HG03442 (cell line): ENCODE data around the gene WDR7.

Experiments
- ATAC-seq: cut with Tn5 transposase; IDR thresholded peaks from one replicate; pipeline ENCODE4 v1.9.1; 2021; ENCODE audit warnings: mild to moderate bottlenecking, moderate library complexity; ENCODE audit not compliant: unreplicated experiment

Gene WDR7

DNA sequence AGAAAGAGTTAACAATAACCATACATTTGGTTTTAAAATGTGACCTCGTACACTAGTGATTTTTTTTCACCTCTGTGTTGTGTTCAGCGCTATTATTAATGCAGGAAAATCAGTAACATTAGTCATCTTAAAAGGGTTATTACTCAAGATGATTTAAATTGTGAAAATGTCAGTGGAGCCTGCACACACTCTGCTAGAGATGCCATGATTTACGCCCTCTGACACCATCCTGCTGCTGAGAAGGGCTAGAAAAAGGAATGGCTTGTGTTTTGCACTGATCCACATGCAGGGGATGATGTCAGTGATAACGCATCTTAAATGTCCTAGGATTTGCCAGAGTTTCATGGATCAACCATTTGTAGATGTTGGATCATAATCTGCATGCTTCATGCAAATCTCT lies 374.4 kb downstream of the WDR7 start:
- ATAC-seq: no peak

DNA sequence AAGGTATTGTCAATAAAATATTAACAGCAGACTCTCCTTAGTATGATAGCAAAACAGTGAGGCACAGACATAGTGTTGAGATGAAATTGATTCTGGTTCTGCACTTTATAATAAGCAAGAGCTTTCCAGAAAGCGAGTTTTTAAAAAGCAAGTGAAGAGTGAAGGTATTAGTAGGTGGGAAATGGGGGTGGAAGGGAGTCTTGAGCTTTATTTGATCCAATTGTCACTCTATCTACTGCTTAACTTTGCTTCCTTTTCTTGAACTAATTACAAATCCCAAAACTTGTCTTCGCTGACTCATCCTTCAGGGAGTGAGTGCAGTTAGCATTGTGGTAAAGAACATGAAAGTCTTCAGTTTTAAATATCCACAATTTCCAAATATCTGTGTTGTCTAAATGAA lies 375.2 kb downstream of the WDR7 start:
- no peak for ATAC-seq

DNA sequence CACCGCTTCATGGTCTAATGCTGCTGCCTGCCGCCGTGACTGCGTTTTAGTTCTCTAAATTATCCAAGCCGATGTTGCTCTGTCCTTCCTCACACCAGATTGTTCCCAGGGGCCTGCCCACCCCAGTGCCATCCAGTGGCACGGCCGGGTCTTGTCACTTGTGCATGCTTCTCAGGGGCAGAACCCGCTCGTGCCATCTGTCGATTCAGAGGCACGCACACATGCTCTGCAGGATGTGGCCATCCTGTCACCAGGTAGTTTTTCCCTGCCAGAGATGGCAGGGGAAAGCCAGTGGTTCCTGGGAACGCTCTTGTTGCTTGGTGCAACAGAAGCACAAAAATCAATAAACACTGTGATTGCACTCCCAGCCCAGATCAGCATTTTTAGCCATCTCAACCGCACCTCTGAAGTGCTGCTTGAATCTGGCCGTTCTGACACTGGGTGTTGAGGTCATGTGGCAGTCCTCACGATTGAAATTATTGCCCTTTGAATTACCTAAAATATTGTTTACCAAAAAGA lies 376.1 kb downstream of the WDR7 start:
- ATAC-seq: no peak

DNA sequence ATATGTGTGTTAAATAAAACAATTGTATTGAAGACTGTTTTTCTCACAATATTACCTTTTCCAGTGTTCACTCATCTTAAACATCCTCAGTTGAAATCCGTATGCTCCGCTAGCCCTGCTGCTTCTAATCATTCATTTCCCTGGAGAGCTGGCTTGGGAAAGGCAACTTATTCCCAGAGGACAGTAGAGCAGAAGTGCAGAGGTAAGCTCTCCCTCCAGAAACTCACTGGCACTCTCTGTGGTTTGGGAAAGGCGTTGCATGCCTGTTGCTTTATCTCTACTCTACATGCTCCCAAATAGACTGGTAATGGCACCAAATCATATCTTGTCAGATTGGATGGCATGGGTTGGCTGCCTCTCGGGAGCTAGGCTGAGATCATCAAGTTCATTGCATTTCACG lies 378.6 kb downstream of the WDR7 start:
- no peak for ATAC-seq

DNA sequence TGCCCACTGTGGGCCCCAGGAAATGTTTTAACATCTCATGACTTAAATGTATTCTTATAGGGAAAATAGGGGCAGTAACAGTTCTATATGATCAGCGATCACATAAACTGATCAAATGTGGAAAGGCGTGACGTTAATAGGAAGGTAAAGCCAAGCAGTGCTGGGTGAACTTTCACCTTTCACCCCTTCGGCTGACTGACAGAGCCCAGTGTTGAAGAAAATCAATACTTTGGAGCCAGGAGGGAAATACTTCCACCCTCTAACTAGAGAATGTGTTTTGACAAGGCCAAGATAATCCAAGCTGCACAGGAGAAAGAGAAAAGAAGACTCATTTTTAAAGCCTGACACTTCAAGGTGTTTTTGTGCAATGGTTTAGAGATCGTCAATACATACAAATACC lies 379.3 kb downstream of the WDR7 start:
- no peak for ATAC-seq

DNA sequence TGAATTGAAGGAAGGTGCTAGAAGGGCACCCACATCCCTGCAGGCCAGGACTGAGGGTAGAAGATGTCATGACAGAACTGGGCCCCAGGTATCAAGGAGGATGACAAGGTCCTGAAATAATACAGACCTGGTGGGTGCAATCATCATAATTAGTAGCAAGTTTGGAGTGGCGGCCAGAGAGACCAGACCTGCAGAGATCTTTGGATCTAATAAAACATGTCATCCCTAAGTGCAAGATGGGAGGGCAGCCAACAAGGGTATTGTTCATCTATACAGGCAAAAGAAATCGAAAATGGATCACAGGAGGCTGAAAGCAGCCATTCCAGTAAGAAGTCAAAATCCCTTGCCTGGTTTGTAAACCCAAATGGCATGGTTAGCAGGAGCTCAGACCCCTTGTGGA lies 384.4 kb downstream of the WDR7 start:
- ATAC-seq: no peak

DNA sequence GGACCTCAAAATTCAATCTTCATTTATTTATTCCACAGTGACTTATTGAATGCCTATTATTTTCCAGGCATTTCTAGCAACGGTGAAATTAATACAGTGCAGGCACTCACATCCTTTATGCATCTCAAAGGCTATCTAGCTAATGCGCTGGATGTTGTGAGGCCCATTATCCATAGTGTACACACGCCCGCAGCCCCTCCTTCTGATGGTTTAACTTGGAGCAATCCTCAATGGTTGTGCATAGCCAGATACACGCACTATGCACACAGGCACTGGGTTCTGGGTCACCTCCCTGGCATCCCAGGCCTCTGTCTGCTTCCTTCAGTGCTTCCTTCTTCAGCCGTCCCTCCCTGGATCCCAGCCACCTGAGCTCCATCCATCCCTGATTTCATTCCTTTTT lies 387.2 kb downstream of the WDR7 start:
- ATAC-seq: no peak

DNA sequence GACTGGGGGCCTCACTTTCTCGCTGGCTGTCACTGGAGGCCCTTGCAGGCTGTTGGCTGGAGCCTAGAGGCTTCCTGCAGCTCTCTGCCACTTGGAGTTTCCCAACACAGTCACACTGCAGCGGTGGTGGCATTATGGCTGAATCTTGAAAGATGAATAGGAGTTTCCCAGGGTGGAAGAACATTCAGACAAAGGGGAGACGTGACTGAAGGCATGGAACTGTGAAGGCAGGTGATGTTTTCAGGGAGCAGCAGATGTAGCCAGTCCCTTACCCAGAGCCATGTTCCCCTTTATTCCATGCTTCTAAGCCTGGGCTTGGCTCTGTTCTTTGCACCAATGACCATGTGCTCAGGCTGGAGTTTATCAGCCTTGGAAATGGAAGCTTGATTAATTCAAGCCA lies 389.0 kb downstream of the WDR7 start:
- no peak for ATAC-seq

DNA sequence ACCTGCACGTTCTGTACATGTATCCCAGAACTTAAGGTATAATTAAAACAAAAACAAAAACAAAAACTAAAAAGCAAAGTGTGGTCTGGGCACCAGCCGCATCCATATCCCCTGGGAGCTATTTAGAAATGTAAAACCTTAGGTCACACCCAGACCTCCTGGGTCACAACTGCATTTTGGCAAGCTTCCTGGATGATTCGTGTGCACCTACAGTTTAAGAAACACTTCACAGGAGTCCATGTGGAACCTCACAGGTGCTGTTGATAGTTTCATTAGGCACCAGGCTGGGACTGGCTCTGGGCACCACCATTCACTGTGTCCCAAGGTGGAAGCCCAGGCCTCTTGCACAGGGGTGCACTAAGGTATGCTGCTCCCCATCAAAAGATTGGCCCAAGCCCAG lies 392.1 kb downstream of the WDR7 start:
- no peak for ATAC-seq

DNA sequence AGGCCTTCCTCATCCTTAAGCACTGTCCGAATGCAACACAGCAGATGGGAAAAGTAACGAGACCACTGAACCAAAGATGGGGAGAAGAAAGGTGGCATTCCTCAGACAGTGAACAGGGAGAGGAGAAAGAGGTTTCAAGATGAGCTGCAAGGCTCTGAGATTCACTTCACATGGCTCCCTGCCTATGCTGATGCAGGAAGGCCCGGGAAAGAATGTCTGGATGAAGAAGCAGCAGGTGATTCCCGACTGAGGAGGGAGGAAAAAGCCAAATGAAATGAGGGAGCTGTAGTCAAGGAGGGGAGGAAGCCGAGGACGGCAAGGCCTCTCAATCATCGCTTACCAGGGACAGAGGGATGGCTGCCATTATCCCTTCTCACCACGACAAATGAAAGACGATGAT lies 397.2 kb downstream of the WDR7 start:
- no peak for ATAC-seq

DNA sequence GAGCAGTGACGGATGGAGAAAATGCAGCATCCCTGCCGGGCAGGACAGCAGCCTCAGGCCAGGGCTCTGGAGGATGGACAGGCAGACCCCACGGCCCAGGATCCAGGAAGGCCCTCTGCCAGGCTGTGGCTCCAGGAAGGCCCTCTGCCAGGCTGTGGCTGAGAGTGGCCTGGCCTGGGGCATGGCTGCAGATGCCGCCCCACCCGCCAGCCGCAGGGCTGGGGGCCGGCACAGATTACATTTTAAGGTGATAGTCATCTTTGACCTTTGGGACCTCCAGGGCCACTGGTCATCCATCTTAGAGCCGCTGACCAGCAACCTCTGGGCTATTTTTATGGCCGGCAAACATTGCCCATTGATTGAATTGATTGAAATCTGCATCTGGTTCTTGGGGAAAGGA lies 397.7 kb downstream of the WDR7 start:
- ATAC-seq: no peak

DNA sequence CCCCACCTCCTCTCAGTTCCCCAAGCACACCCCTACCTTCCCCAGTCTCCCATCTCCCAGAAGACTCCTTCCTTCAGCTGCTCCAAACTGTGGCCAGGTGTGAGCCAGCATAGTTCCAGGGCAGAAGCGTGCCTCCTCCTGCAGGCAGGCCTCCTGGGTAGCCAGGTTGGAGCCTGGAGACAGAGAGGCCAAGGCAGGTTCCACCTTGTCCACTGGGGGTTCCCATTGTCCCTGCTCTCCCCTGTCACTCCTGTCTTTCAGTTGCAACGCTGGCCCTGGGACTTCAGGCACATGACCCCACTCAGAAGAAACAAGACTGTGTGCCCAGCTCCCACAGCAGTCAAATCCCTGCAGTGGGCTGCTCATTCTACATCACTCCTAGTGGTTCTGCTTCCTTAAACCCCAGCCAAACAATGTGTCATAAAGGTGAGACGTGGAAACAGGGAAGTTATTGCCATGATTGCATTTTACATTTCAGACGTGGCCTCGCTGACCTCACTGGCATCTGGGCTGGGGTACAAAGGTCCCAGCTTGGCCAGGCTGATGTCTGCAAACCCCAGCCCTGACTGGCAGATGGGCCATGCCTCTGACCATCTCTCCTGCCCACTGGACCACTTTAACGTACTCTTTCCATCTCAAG lies 399.3 kb downstream of the WDR7 start:
- ATAC-seq: no peak

DNA sequence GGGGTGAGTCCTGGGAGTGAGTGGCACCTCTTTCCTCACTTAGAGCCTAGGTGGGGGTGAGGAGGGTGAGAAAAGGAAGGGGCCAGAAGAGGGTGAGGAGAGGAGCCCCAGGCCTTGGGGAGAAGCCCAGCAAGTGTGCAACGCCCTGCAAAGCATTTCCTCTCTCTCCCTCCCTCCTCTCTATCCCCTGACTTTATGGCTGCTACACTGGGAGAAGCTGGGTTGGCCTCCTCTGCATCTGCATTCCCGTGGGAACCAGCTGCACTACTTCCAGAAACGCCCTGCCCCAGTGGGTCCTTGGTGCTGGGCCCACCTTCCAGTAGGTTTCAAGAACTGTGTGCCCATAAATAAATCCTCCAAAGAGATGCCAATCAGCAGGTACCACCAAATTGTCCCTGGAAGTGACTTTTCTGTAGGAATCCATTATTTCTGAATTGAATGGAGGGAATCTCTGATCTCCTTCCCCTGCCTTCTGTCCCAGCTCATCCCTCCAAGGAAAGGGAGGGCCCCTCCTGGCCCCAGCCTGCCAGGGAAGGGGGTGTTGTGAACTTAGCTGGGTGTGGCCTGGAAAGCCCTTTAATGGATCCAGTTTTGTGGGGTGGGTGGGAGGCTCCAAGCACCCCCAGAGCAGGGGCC lies 400.0 kb downstream of the WDR7 start:
- ATAC-seq: no peak

DNA sequence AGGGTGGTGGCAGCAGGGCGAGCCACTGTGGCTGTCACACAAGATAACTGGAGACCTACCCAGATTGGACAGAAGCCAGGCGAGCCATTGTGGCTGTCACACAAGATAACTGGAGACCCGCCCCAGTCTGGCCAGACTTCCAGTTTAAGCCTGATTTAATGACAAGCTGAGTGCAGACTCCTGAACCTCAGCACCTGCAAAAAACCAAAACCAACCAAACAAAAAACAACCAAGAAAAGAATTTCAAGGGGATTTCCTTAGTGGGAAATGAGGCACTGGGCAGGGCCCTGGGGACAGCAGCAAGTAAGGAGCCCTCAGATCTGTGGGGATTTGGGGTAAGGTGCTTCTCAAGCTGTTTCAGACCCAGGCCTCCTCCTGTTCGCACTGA lies 400.5 kb downstream of the WDR7 start:
- ATAC-seq: no peak

DNA sequence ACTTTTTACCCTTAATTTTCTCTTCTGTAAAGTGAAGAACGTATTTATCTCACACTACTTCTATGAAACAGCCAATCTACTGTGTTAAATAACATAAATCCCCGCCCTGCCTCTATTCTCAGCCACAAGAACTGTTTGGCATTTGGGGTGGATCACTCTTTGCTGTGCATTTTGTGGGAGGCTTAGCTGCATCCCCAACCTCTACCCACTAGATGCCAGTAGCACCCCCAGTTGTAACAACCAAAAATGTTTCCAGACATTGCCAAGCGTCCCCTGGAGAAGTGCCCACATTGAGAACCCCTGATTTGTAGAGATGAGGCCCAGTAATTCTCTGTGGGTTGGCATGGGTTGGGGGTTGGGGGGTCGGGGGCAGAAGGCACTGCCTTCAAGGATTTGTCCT lies 401.0 kb downstream of the WDR7 start:
- no peak for ATAC-seq

DNA sequence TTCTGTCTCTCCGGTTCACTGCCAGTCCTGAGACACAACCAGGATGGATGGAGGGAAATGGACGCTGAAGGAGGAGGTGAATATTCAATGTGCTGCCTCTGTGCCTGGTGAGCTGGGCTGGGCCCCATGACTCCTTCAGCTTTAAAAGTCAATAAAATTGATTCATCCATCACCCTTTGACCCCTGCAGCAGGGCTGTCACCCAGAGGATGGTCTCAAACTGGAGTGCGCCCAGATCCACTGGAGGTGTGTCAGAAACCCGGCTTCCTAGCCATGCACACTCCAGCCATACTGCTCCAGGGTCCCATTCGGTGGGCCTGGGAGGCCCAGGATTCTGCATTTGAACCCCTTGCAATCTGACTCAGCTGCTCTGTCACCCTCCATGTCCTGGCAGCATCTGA lies 401.6 kb downstream of the WDR7 start:
- no peak for ATAC-seq

DNA sequence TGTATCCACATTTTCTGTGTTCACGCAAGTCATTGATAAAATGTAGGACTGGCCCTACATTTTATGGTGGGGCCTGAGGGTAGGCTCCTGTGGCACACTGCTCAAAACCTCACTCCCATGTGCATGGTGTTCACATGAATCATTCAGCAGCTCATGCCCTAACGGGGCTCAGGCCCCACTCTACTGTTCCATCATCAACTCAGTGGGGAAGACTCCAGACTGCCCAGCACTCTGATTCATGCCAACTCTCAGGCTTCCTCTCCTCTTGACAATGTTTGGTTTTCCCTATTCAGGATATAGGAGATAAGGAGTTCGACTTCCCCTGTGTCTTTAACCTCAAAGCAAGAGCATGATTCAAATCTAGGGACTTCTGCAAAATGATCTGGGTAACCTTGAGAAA lies 403.7 kb downstream of the WDR7 start:
- no peak for ATAC-seq

DNA sequence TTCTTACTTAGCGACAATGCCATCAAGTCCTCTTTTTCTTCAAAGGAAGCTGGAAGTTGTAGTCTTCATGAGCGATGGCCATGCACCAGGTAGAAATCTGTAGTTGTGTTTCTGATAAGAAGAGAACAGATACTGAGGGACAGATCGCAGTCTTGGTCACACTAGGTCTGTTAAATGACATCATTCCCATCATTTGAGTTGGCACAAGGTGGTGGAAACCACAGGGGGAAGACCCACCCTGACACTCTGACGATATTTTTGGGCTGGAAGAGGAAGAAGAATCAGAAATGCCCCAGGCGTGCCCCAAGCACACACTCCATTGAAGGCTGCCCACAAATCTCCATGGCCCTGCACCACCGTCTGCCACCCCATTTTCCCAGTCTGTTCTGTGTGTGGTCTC lies 406.7 kb downstream of the WDR7 start:
- ATAC-seq: peak; percentile 86

DNA sequence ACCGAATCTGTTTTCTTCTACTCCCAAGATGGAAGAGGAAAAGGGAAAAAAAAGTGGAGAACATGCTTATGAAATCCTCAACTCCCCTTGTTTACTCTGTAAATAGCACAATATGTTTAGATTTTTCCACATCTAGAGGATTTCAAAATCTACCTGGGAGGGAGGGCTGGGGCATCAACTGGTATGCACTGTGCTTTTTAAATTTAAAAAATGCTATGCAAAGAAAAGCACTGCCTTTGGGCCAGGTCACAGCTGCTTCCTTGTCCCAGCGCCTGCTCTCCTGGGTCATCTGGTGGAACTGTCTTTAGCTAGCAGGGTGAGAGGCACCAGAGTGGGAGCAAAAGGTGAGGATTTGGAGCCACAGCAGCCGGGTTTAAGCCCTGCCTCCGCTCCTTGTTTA lies 407.6 kb downstream of the WDR7 start:
- ATAC-seq: no peak

DNA sequence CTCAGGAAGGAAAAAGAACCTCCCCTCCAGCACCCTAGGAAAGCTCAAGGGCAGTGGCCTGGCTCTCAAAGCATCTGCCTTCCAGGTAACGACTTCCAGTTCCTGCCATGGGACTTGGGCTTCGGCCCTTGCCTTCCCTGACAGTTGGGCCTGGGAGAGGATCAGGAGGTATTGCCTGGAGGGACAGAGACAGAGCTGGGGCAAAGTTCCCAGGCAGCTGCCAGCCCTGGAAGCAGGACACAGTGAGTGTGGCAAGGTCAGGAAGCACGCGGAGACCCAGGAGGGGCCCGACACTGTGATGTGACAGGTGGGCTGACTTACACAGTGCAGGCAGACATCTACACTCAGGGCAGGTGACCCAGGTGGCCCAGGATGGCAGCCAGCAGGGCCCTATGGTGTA lies 408.2 kb downstream of the WDR7 start:
- no peak for ATAC-seq

DNA sequence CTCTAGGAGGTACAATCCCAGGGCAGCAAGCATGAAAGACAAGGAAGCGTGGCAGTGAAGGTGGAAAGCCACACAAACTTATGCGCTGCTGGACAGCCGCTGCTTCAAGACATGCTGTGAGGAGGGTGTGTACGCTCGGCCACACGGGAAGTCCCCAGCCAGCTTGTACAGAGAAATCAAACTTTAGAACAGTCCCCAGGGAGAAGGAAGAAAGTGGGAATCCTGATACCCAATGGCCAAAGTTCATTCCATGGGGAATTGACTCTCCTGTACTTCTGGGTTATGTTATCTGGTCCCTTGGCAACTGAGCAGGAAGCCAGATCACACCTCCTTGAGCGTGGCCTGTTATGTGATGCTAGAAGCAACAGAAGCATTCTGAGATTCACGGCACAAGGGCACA lies 409.7 kb downstream of the WDR7 start:
- no peak for ATAC-seq

DNA sequence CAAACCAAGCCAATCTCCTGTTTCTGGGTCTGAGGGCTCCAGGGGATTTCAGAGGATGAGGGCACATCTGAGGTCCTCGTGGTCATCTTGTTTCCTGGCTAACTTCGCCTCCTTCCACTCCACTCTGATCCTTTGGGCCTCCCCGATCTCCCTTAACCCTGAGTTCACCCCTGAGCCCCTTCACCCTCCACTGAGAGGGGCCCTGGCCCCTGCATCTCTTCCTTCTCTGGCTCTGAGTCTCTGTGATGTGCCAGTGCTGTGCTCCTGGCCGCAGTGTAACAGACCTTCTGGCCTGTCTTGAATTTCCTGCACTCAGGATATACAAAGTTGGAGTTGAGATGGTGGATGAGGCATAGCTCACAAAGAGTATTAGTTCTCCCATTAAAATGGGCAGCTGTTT lies 411.0 kb downstream of the WDR7 start:
- ATAC-seq: no peak

DNA sequence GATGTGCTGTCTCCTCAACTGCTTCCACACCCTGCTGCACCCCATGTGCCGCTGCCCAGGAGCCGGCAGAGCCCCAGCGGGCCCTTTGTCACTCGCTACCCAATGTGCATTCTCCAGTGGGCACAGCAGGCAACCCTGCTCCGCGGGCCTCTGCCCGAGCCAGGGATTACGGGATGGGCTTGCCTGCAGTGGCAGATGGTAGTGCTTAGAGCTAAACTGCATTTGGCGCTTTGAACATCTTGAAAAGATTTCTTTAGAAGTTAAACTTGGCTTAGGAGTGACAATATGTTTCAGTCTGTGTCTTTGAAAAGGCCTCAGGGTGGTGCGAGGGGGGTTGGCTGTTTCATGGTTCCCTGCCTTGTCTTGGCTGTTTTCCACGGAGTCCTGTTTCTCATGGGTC lies 411.7 kb downstream of the WDR7 start:
- ATAC-seq: no peak
